ENCODE measurements around the gene NEDD9. TPM values are rescaled to one million over a fixed set of nuclear protein-coding genes. Genes with fewer than 3 reads are reported as not detected.

Gene NEDD9
- total RNA-seq, 1 donor from 2014 or later: 4.7 TPM

DNA sequence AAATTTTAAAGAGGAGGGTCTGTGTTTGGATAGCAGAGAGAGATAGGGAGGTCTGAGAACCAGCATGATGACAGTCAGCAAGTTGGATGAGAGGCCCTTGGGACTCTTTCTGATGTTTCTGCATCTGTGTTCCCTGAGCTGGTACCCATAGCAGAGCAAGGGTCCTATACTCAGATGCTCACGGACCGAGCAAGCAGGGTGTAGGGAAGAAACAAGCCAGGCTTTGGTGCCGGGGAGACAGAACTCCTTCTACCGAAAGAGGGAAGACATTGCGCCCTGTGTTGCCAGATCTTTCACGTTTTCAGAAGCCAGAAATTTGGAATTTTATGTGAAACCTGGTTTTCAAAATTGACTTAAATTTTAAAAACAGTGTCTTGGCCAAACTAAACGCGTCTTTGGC lies 34.6 kb downstream of the NEDD9 start:
- no peak for FAIRE-seq
- TF ChIP-seq CTCF (IDR thresholded peaks at IDR 0.05; ENCODE audit: insufficient read depth, low read length, severe bottlenecking): no peak
- H3K4me3 ChIP-seq (ENCODE audit: low read depth, low read length): no peak overlapping the region

GRCh38 chr6:11197175-11197536 lies 35.3 kb downstream of the NEDD9 start:
- Histone ChIP-seq H3K4me3 (ENCODE audit: low read depth, low read length) (no peak overlapping the region), H3K36me3 (ENCODE audit: control insufficient read depth, insufficient read depth, low read length) (peaks cover 6% of the 10 kb centered on the region), H3K27me3 (ENCODE audit: control insufficient read depth, insufficient read depth, low read length) (no peaks in the 10 kb centered on the region)
- no peak for TF ChIP-seq CTCF (IDR thresholded peaks at IDR 0.05; ENCODE audit: insufficient read depth, low read length, severe bottlenecking)
- DNase-seq (ENCODE audit: low read depth) (no peak), FAIRE-seq (no peak)

More for the DNA sequence above, 34.6 kb downstream of the NEDD9 start:
- Histone ChIP-seq H3K36me3 (ENCODE audit: control insufficient read depth, insufficient read depth, low read length) (peaks cover 6% of the 10 kb centered on the region), H3K27me3 (ENCODE audit: control insufficient read depth, insufficient read depth, low read length) (no peaks in the 10 kb centered on the region)
- DNase-seq (ENCODE audit: low read depth): no peak

DNA sequence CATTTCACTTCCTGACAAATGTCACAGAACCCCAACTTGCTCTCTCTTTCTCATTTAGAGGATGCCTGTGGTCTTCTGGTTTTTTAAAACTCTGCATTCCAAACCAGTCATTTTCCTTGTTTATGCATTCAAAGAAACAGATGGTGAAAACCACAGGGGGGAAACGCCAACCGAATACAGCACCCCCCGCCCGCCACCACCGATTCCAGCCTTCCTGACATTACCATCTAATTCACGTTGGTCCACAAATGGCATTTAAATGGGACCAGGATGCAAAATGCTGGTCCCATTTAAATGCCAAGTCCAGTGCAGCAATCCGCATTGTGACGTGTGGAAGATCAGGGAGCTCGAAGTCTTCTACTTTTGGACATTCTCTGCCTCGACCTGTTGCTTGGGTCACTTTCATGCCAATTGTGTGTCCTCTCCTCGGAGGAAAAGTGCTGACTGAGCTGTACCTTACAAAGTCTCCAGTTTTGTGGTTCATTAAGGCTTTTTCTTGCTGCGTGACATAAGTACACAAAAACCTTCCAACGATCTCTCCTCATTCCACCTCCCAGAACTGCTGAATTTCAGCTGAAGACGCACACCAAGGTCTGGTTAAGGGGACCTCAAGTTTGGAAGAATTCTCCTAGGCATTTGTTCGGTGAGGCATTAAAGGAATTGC lies 35.8 kb downstream of the NEDD9 start:
- no peak for TF ChIP-seq CTCF (IDR thresholded peaks at IDR 0.05; ENCODE audit: insufficient read depth, low read length, severe bottlenecking)
- H3K4me3 ChIP-seq (ENCODE audit: low read depth, low read length): no peak overlapping the region
- no peak for FAIRE-seq

DNA sequence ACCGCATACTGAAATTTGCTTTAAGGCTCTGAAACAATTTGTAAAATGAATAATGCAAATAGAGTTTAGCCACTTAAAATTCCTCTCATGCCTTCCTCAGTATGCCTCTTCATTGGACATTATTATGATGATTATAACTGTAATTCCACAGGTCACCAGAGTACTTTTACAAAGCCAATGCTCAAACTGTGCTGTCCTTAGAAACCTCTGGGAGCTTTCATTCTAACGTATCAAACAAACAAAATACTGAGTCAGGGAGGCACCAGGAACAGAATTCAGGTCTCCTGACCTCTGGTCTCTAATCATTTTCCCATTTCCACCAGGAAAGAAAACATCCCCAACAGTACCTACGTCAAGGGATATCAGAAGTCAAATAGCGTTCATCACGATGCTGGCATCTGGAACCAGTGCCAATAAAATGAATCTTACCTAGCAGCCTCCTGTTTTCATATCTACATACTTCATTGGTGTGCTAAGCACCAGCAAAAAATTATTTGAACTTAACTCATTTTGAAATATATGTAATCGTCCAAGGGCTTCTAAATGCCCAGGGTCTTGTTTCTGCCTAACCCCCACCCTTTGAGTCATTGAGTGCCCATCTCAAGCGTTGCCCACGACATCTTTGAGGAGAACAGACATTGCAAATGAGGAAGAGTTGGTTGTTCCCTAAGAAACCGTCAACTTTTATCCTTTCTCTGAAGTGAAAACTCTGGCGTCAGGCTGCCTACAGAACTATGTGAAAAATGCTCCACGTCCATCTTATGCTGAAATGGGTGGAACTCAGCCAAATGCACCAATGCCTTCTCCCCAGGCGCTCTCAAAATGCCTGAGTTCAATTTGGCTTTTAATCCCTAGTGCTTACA lies 37.9 kb downstream of the NEDD9 start:
- no peak for TF ChIP-seq CTCF (IDR thresholded peaks at IDR 0.05; ENCODE audit: insufficient read depth, low read length, severe bottlenecking)
- no peak for DNase-seq (ENCODE audit: low read depth)
- FAIRE-seq: no peak
- peaks cover 9% of the 10 kb centered on the region for H3K36me3 ChIP-seq (ENCODE audit: control insufficient read depth, insufficient read depth, low read length)
- no peaks in the 10 kb centered on the region for H3K27me3 ChIP-seq (ENCODE audit: control insufficient read depth, insufficient read depth, low read length)
- H3K4me3 ChIP-seq (ENCODE audit: low read depth, low read length): no peak overlapping the region

More for the DNA sequence above, 35.8 kb downstream of the NEDD9 start:
- Histone ChIP-seq H3K27me3 (ENCODE audit: control insufficient read depth, insufficient read depth, low read length) (no peaks in the 10 kb centered on the region), H3K36me3 (ENCODE audit: control insufficient read depth, insufficient read depth, low read length) (peaks cover 6% of the 10 kb centered on the region)
- DNase-seq (ENCODE audit: low read depth): no peak

DNA sequence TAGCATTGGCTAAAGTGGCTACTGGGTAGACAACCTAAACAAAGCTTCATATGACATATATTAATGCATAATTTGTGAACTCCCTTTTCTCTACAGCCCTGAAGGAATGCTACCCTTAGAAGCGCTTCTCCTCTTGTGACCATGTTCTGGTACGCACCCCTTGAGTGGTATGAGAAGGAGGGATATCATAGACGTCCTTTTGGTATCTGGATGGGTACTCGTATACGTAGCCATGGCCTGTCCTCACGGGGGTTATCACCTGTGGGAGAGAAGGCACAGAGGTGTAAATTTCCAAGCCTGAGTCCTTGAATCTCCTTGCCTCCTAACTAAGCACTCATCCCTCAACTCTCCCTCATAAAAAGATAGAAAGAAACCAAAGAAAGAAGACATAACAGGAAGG lies 39.0 kb downstream of the NEDD9 start:
- Histone ChIP-seq H3K36me3 (ENCODE audit: control insufficient read depth, insufficient read depth, low read length) (peaks cover 11% of the 10 kb centered on the region), H3K27me3 (ENCODE audit: control insufficient read depth, insufficient read depth, low read length) (no peaks in the 10 kb centered on the region), H3K4me3 (ENCODE audit: low read depth, low read length) (no peak overlapping the region)
- no peak for DNase-seq (ENCODE audit: low read depth)
- FAIRE-seq: no peak
- no peak for TF ChIP-seq CTCF (IDR thresholded peaks at IDR 0.05; ENCODE audit: insufficient read depth, low read length, severe bottlenecking)
